HepG2 (cell line): ENCODE measurements around the gene OSBPL9. TPM values are rescaled to one million over a fixed set of nuclear protein-coding genes. Genes with fewer than 3 reads are reported as not detected.

ENCODE experiments used
- ADNP ChIP-seq: sonication (generic); formaldehyde crosslinking; IDR thresholded peaks from 2 replicates; pipeline ENCODE4 v1.4.0; 2020; ENCODE audit warnings: missing genetic modification reagents
- CHD2 ChIP-seq: IDR thresholded peaks from 2 replicates; pipeline ENCODE4 v1.6.1; 2011; ENCODE audit warnings: low read depth, low read length, improper control_type of control experiment
- DR1 ChIP-seq: sonication (generic); formaldehyde crosslinking; IDR thresholded peaks from 2 replicates; pipeline ENCODE4 v1.8.0; 2021; ENCODE audit warnings: mild to moderate bottlenecking, missing genetic modification reagents, inconsistent platforms
- KDM2A ChIP-seq: sonication (generic); formaldehyde crosslinking; IDR thresholded peaks from 2 replicates; pipeline ENCODE4 v1.4.0; 2020; ENCODE audit warnings: low read depth, missing genetic modification reagents, borderline replicate concordance
- MTA3 ChIP-seq: sonication (generic); formaldehyde crosslinking; IDR thresholded peaks from 2 replicates; pipeline ENCODE4 v1.4.0; 2020; ENCODE audit warnings: missing genetic modification reagents
- NCOR1 ChIP-seq: fragments of 200-600 bp; sonication (generic); IDR thresholded peaks from 2 replicates; pipeline ENCODE4 v1.7.0; 2017; ENCODE audit warnings: antibody characterized with exemption, low read length, borderline replicate concordance
- PHF5A ChIP-seq: IDR thresholded peaks from one replicate; pipeline ENCODE4 v1.6.1; 2018; ENCODE audit warnings: low read depth, missing genetic modification reagents; ENCODE audit not compliant: unreplicated experiment
- POGK ChIP-seq: sonication (generic); formaldehyde crosslinking; conservative IDR thresholded peaks from 2 replicates; pipeline ENCODE4 v1.8.0; 2022; ENCODE audit warnings: mild to moderate bottlenecking, moderate library complexity, missing genetic modification reagents
- RFX3 ChIP-seq: IDR thresholded peaks from 2 replicates; pipeline ENCODE4 v1.6.1; 2016; ENCODE audit warnings: missing biosample characterization, missing genetic modification reagents
- RFXANK ChIP-seq: IDR thresholded peaks from 2 replicates; pipeline ENCODE4 v1.6.1; 2016
- SIX4 ChIP-seq: sonication (generic); formaldehyde crosslinking; IDR thresholded peaks from 2 replicates; pipeline ENCODE4 v1.4.0; 2020; ENCODE audit warnings: missing genetic modification reagents
- SYNCRIP ChIP-seq: fragments of 200-400 bp; formaldehyde crosslinking; IDR thresholded peaks from 2 replicates; pipeline ENCODE4 v1.6.1; 2018; ENCODE audit warnings: mild to moderate bottlenecking, low read depth, low read length; ENCODE audit not compliant: insufficient read depth
- TARDBP ChIP-seq: sonication (generic); formaldehyde crosslinking; IDR thresholded peaks from 2 replicates; pipeline ENCODE4 v1.8.0; 2022; ENCODE audit warnings: mild to moderate bottlenecking, missing genetic modification reagents
- TBX3 ChIP-seq: fragments of 450-650 bp; IDR thresholded peaks from 2 replicates; pipeline ENCODE4 v1.6.1; 2017; ENCODE audit warnings: antibody characterized with exemption, mild to moderate bottlenecking, inconsistent platforms, borderline replicate concordance
- TRIM22 ChIP-seq: fragments of 450-650 bp; IDR thresholded peaks from 2 replicates; pipeline ENCODE4 v1.6.1; 2017
- ZBTB3 ChIP-seq: sonication (generic); formaldehyde crosslinking; IDR thresholded peaks from 2 replicates; pipeline ENCODE4 v1.4.0; 2020; ENCODE audit warnings: low read depth, mild to moderate bottlenecking, moderate library complexity, missing genetic modification reagents, borderline replicate concordance
- ZBTB46 ChIP-seq: sonication (generic); formaldehyde crosslinking; IDR thresholded peaks from 2 replicates; pipeline ENCODE4 v1.4.0; 2020; ENCODE audit warnings: mild to moderate bottlenecking, missing genetic modification reagents, borderline replicate concordance
- ZFP36L1 ChIP-seq: sonication (generic); formaldehyde crosslinking; IDR thresholded peaks from 2 replicates; pipeline ENCODE4 v1.8.0; 2022; ENCODE audit warnings: mild to moderate bottlenecking, missing genetic modification reagents, moderate library complexity
- ZKSCAN5 ChIP-seq: sonication (generic); formaldehyde crosslinking; IDR thresholded peaks from 2 replicates; pipeline ENCODE4 v1.5.1; 2020; ENCODE audit warnings: mild to moderate bottlenecking, missing genetic modification reagents
- ZNF337 ChIP-seq: sonication (generic); formaldehyde crosslinking; IDR thresholded peaks from 2 replicates; pipeline ENCODE4 v1.5.1; 2020; ENCODE audit warnings: missing genetic modification reagents, low read depth, mild to moderate bottlenecking, borderline replicate concordance
- ZNF33B ChIP-seq: sonication (generic); formaldehyde crosslinking; IDR thresholded peaks from 2 replicates; pipeline ENCODE4 v1.5.1; 2020; ENCODE audit warnings: mild to moderate bottlenecking, missing genetic modification reagents
- ZNF550 ChIP-seq: sonication (generic); formaldehyde crosslinking; IDR thresholded peaks from 2 replicates; pipeline ENCODE4 v1.4.0; 2020; ENCODE audit warnings: mild to moderate bottlenecking, missing genetic modification reagents, borderline replicate concordance
- ZNF772 ChIP-seq: sonication (generic); formaldehyde crosslinking; IDR thresholded peaks from 2 replicates; pipeline ENCODE4 v1.5.0; 2020; ENCODE audit warnings: mild to moderate bottlenecking, missing genetic modification reagents
- ZNF775 ChIP-seq: sonication (generic); formaldehyde crosslinking; IDR thresholded peaks from 2 replicates; pipeline ENCODE4 v1.4.0; 2020; ENCODE audit warnings: missing genetic modification reagents, mild to moderate bottlenecking, moderate library complexity, borderline replicate concordance
- polyA plus RNA-seq, 8 experiments: library from polyadenylated mRNA; depleted of rRNA in 3 of 8; stranded (reverse) in 7 of 8; unstranded in 1 of 8; fragments of >200 nt; fragmentation: Illumina TruSeq in 4 of 8; extraction: Trizol in 4 of 8; gene quantifications; 2 replicates each; pipeline versions ENCODE4 v1.2.1 to v1.2.3, GENCODE V29; 2011 to 2016; ENCODE audit warnings: low read depth in 4 of 8, missing spikeins in 1 of 8, mixed read lengths in 1 of 8; ENCODE audit not compliant: insufficient read depth in 1 of 8
- total RNA-seq, 5 experiments: library from RNA; depleted of rRNA; stranded (reverse); fragments of >200 nt; fragmentation: Illumina TruSeq; extraction: Trizol; gene quantifications; 2 replicates each; pipeline ENCODE4 v1.2.3, GENCODE V29; 2016; ENCODE audit warnings: low read depth in 1 of 5
- TF ChIP-seq, protein P1 (sequence below): fragments of 450-650 bp; IDR thresholded peaks from 2 replicates; pipeline ENCODE4 v1.6.1; 2016

OSBPL9 gene
- total and polyA plus RNA-seq, 2 of the 13 experiments (the other 11 are each of a cell fraction or from before 2014, with no cell fraction given), result 83.6 to 142 TPM

DNA sequence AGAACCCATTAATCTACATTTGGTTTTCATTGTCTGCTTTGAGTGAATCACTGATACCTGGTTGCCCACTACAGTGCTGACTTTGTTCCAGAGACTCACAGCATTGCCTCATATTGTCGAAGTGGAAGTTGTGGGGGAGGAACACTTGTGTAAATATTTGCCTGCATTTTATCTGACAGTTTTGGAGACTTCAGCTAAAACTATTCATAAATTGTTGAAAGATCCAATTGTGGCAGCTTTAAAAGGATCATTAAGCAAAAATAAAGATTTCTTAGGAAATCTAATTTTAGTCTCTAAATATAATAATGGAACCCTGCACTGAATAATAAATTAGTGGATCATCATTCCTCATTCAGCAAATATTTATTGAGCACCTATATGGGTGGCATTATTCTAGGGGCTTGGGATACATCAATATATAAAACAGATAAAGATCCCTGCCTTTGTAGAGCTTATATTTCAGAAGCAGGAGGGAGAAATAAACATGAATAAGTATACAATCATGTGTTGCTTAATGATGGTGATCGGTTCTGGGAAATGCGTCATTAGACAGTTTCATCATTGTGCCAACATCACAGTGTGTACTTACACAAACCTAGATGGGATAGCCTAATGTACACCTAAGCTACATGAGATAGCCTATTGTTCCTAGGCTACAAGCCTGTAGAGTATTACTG, 73.5 kb downstream of the OSBPL9 start (continued):
- TF ChIP-seq ZNF33B (CRISPR knock-in tag), result no peak
- no peak for TF ChIP-seq ZNF772 (CRISPR knock-in tag)
- TF ChIP-seq RFX3, result peak; percentile 46; the same call in 1 of the 2 replicates
- TF ChIP-seq CHD2, result peak; percentile 27; the same call in 1 of the 2 replicates
- no peak for TF ChIP-seq PHF5A
- TF ChIP-seq ZFP36L1, result peak; percentile 76; the same call in 1 of the 2 replicates
- TF ChIP-seq RFXANK (CRISPR knock-in tag), result no peak
- TF ChIP-seq KDM2A, result no peak
- no peak for TF ChIP-seq ZNF775 (CRISPR knock-in tag)
- TF ChIP-seq TARDBP (CRISPR knock-in tag), result peak; percentile 36; the same call in 1 of the 2 replicates
- TF ChIP-seq ZBTB3 (CRISPR knock-in tag), result no peak
- no peak for TF ChIP-seq TRIM22
- no peak for TF ChIP-seq MTA3 (CRISPR knock-in tag)
- TF ChIP-seq, protein P1, sequence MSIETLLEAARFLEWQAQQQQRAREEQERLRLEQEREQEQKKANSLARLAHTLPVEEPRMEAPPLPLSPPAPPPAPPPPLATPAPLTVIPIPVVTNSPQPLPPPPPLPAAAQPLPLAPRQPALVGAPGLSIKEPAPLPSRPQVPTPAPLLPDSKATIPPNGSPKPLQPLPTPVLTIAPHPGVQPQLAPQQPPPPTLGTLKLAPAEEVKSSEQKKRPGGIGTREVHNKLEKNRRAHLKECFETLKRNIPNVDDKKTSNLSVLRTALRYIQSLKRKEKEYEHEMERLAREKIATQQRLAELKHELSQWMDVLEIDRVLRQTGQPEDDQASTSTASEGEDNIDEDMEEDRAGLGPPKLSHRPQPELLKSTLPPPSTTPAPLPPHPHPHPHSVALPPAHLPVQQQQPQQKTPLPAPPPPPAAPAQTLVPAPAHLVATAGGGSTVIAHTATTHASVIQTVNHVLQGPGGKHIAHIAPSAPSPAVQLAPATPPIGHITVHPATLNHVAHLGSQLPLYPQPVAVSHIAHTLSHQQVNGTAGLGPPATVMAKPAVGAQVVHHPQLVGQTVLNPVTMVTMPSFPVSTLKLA, result no peak
- TF ChIP-seq TBX3, result peak; percentile 89
- TF ChIP-seq SIX4 (CRISPR knock-in tag), result peak; percentile 90
- TF ChIP-seq NCOR1, result peak; percentile 75; the same call in 1 of the 2 replicates
- TF ChIP-seq SYNCRIP, result no peak
- TF ChIP-seq DR1 (CRISPR knock-in tag), result no peak
- no peak for TF ChIP-seq ZNF550 (CRISPR knock-in tag)
- TF ChIP-seq ADNP (CRISPR knock-in tag), result no peak
- TF ChIP-seq ZKSCAN5 (CRISPR knock-in tag), result no peak
- no peak for TF ChIP-seq POGK (CRISPR knock-in tag)
- no peak for TF ChIP-seq ZNF337
- no peak for TF ChIP-seq ZBTB46 (CRISPR knock-in tag)
